ENCODE data around the gene SPRR1B.
"Not testable (repeated sequence)": the region's sequence is repeated elsewhere in the genome, so short reads cannot be mapped to it uniquely, and the experiment has no call there.

Gene SPRR1B

DNA sequence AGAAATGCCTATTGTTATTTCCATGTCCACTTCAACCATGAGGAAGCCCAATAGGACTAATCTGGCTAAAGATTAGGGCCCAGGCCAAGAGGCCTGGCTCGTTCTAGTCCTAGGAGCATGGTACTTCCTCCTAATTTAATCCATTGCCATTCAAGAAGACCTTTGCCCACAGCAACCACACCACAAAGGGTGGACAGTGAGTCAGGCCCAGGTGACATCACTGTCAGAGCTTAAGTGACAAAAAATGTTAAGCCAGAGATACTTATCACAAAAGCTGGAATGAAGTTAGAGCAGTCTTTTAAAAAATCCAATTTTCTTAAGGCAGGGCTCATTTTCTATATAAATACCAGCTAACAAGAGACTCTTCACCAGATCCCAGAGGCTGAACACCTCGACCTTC, 29.6 kb upstream of the SPRR1B start, which contains the start of gene SPRR3:
SPRR3 (plus strand) TSS at position 368 of the 400 bp plus-strand sequence. CDS start 1,272 bp downstream, outside the sequence.
- TF ChIP-seq CTCF (IDR thresholded peaks at IDR 0.05; ENCODE audit: low read depth, low read length) = no peak
- no peak for TF ChIP-seq EZH2phosphoT487 (IDR thresholded peaks at IDR 0.05; ENCODE audit: low read depth)
- Histone ChIP-seq H3K9me3 (ENCODE audit: insufficient read depth, low read length) (no peaks in the 10 kb centered on the region), H4K20me1 (ENCODE audit: insufficient read depth, low read length) (no peaks in the 10 kb centered on the region), H3K9ac (ENCODE audit: low read length) (no peak within 1 kb of the TSS), H3K79me2 (ENCODE audit: low read length) (no peaks in the 10 kb centered on the region), H3K36me3 (replicated peaks; ENCODE audit: low read depth, low read length) (no peaks in the 10 kb centered on the region), H3K4me3 (ENCODE audit: low read length) (no peak within 1 kb of the TSS), H3K27ac (ENCODE audit: low read length) (no peak within 1 kb of the TSS), H3K27me3 (ENCODE audit: low read depth, low read length) (peaks cover 47% of the 10 kb centered on the region), H3K4me2 (ENCODE audit: low read length) (no peak within 1 kb of the TSS), H2AFZ (ENCODE audit: low read depth, low read length) (no peak within 1 kb of the TSS), H3K4me1 (ENCODE audit: low read length) (no peaks in the 10 kb centered on the region)

DNA sequence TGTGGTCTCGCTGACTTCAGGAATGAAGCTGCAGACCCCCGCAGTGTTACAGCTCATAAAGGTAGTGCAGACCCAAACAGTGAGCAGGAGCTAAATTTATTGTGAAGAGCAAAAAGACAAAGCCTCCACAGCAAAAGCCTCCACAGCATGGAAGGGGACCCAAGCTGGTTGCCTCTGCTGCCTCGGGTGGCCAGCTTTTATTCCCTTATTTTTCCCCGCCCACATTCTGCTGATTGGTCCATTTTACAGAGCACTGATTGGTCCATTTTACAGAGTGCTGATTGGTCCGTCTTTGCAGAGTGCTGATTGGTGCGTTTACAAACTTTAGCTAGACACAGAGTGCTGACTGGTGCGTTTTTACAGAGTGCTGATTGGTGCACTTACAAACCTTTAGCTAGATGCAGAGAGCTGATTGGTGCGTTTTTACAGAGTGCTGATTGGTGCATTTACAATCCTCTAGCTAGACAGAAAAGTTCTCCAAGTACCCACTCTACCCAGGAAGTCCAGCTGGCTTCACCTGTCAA, 19.7 kb upstream of the SPRR1B start:
- not testable (repeated sequence) for H3K4me2 ChIP-seq (ENCODE audit: low read length); H3K79me2 ChIP-seq (ENCODE audit: low read length)
- peaks cover 45% of the 10 kb centered on the region for H3K27me3 ChIP-seq (ENCODE audit: low read depth, low read length)

DNA sequence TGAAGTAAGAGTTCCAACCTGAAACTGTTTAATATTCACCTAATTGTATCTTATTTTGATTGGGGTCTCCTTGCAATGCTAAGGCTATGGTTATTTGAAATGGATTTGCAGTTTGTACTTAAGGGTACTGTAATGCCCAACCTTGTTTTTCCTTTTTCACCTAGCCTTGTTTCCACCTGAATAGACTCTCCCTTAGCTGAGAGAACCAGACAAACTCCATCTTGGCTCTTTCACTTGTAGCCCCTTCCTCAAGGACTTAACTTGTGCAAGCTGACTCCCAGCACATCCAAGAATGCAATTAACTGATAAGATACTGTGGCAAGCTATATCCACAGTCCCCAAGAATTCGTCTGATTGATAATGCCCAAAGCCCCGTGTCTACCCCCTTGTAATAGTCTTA, 9.2 kb upstream of the SPRR1B start:
- H3K9me3 ChIP-seq (ENCODE audit: insufficient read depth, low read length) = not testable (repeated sequence)

More for the DNA sequence above, 19.7 kb upstream of the SPRR1B start:
- not testable (repeated sequence) for H3K27ac ChIP-seq (ENCODE audit: low read length); H3K4me1 ChIP-seq (ENCODE audit: low read length); H3K9ac ChIP-seq (ENCODE audit: low read length); H3K36me3 ChIP-seq (replicated peaks; ENCODE audit: low read depth, low read length); H4K20me1 ChIP-seq (ENCODE audit: insufficient read depth, low read length); H3K9me3 ChIP-seq (ENCODE audit: insufficient read depth, low read length); H2AFZ ChIP-seq (ENCODE audit: low read depth, low read length); H3K4me3 ChIP-seq (ENCODE audit: low read length)

DNA sequence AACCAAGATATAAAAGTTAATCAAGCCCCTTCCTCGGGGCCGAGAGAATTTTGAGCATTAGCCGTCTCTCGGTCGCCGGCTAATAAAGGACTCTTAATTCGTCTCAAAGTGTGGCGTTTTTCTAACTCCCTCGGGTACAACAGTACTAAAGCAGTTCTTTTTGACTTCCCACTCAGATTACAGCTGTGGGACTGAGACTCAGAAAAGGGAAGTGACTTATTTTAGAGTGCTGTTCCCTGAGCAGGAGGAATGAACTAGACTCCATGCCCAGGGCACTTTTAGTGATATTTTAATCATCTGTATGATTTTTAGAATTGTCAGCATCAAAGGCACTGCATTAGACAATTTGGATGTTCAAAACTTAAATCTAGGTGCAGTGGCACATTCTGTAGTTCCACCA, 8.7 kb upstream of the SPRR1B start:
- not testable (repeated sequence) for H3K79me2 ChIP-seq (ENCODE audit: low read length); H3K36me3 ChIP-seq (replicated peaks; ENCODE audit: low read depth, low read length); H3K9me3 ChIP-seq (ENCODE audit: insufficient read depth, low read length); H3K9ac ChIP-seq (ENCODE audit: low read length); H3K27ac ChIP-seq (ENCODE audit: low read length); H4K20me1 ChIP-seq (ENCODE audit: insufficient read depth, low read length); H2AFZ ChIP-seq (ENCODE audit: low read depth, low read length)
- Histone ChIP-seq H3K4me1 (ENCODE audit: low read length) (peaks cover 16% of the 10 kb centered on the region), H3K4me2 (ENCODE audit: low read length) (peak overlapping the region; percentile 43), H3K27me3 (ENCODE audit: low read depth, low read length) (peaks cover 74% of the 10 kb centered on the region), H3K4me3 (ENCODE audit: low read length) (peak overlapping the region; percentile 21; the same call in 1 of the 2 replicates)

More for the DNA sequence above, 9.2 kb upstream of the SPRR1B start:
- H3K4me3 ChIP-seq (ENCODE audit: low read length); H3K9ac ChIP-seq (ENCODE audit: low read length); H3K36me3 ChIP-seq (replicated peaks; ENCODE audit: low read depth, low read length); H3K27ac ChIP-seq (ENCODE audit: low read length); H2AFZ ChIP-seq (ENCODE audit: low read depth, low read length); H3K79me2 ChIP-seq (ENCODE audit: low read length); H4K20me1 ChIP-seq (ENCODE audit: insufficient read depth, low read length): not testable (repeated sequence)
- H3K27me3 ChIP-seq (ENCODE audit: low read depth, low read length) = peaks cover 70% of the 10 kb centered on the region
- peaks cover 16% of the 10 kb centered on the region for H3K4me1 ChIP-seq (ENCODE audit: low read length)
- H3K4me2 ChIP-seq (ENCODE audit: low read length) = peak overlapping the region; percentile 43

- H3K9me3 ChIP-seq (ENCODE audit: insufficient read depth, low read length) = 0 out of 2 replicates have a peak, but pooled peaks cover 1% of the 10 kb centered on the region
- H3K27ac ChIP-seq (ENCODE audit: low read length) = no peak overlapping the region
- no peaks in the 10 kb centered on the region for H3K36me3 ChIP-seq (replicated peaks; ENCODE audit: low read depth, low read length)
- peaks cover 16% of the 10 kb centered on the region for H3K4me1 ChIP-seq (ENCODE audit: low read length)
- H3K4me3 ChIP-seq (ENCODE audit: low read length) = no peak overlapping the region
- H4K20me1 ChIP-seq (ENCODE audit: insufficient read depth, low read length) = peaks cover 2% of the 10 kb centered on the region; the same call in 1 of the 2 replicates
- no peaks in the 10 kb centered on the region for H3K79me2 ChIP-seq (ENCODE audit: low read length)
- no peak overlapping the region for H2AFZ ChIP-seq (ENCODE audit: low read depth, low read length)
- H3K9ac ChIP-seq (ENCODE audit: low read length) = no peak overlapping the region
- TF ChIP-seq EZH2phosphoT487 (IDR thresholded peaks at IDR 0.05; ENCODE audit: low read depth) (no peak), CTCF (IDR thresholded peaks at IDR 0.05; ENCODE audit: low read depth, low read length) (no peak)
- H3K4me2 ChIP-seq (ENCODE audit: low read length) = no peak overlapping the region
- peaks cover 77% of the 10 kb centered on the region for H3K27me3 ChIP-seq (ENCODE audit: low read depth, low read length)
These were observed 7.9 kb upstream of the SPRR1B start for GRCh38 chr1:153023109-153023508.

Data from OCI-LY3 (cell line).